Mesenchymal stem cell (in vitro differentiated cells and primary cell): Measurements from ENCODE around the gene GPX3.
A peak's percentile ranks its signal among the peaks of the same experiment; 100 is the strongest.

ENCODE experiments used
- DNase-seq: peaks from one replicate; pipeline ENCODE4 v3.0.0-alpha.2; 2013
- H2AFZ ChIP-seq: one replicate; pipeline ENCODE4 v1.6.1; 2013; ENCODE audit warnings: low read depth, mild to moderate bottlenecking, control low read depth, inconsistent platforms, low read length, moderate library complexity
- H2AK5ac ChIP-seq: 2 replicates; pipeline ENCODE4 v1.6.1; 2013; ENCODE audit warnings: low read length, moderate library complexity, mild to moderate bottlenecking, inconsistent platforms; ENCODE audit not compliant: severe bottlenecking
- H2BK120ac ChIP-seq: one replicate; pipeline ENCODE4 v1.6.1; 2013; ENCODE audit warnings: low read depth, mild to moderate bottlenecking, inconsistent platforms, low read length, moderate library complexity
- H2BK12ac ChIP-seq, 2 experiments: one replicate each; pipeline ENCODE4 v1.6.1; 2013; ENCODE audit warnings: inconsistent platforms in 2 of 2, low read length in 2 of 2, mild to moderate bottlenecking in 2 of 2, moderate library complexity in 2 of 2, control low read depth in 1 of 2
- H2BK15ac ChIP-seq: one replicate; pipeline ENCODE4 v1.6.1; 2013; ENCODE audit warnings: mild to moderate bottlenecking, low read depth, inconsistent platforms; ENCODE audit not compliant: poor library complexity, severe bottlenecking
- H2BK5ac ChIP-seq: 2 replicates; pipeline ENCODE4 v1.6.1; 2013; ENCODE audit warnings: low read depth, mild to moderate bottlenecking, low read length, control low read depth, inconsistent platforms; ENCODE audit not compliant: poor library complexity, severe bottlenecking
- H3K14ac ChIP-seq, 2 experiments: one replicate each; pipeline ENCODE4 v1.6.1; 2013; ENCODE audit warnings: inconsistent platforms in 2 of 2, low read length in 2 of 2, control low read depth in 1 of 2, mild to moderate bottlenecking in 1 of 2, moderate library complexity in 1 of 2
- H3K18ac ChIP-seq, 2 experiments: one replicate each; pipeline ENCODE4 v1.6.1; 2013; ENCODE audit warnings: inconsistent platforms in 2 of 2, low read length in 2 of 2, control low read depth in 1 of 2, low read depth in 1 of 2, mild to moderate bottlenecking in 1 of 2
- H3K23ac ChIP-seq, 2 experiments: one replicate each; pipeline ENCODE4 v1.6.1; 2013; ENCODE audit warnings: inconsistent platforms in 2 of 2, low read length in 2 of 2, mild to moderate bottlenecking in 2 of 2, moderate library complexity in 2 of 2, control low read depth in 1 of 2
- H3K27ac ChIP-seq: 2 replicates; pipeline ENCODE4 v1.5.1; 2013; ENCODE audit warnings: mild to moderate bottlenecking, moderate library complexity, low read length, control low read depth, inconsistent platforms; ENCODE audit not compliant: poor library complexity, severe bottlenecking
- H3K27me3 ChIP-seq, 2 experiments: 2 replicates each; pipeline versions ENCODE4 v1.6.1 to v1.7.0; 2013; ENCODE audit warnings: low read length in 2 of 2, mild to moderate bottlenecking in 2 of 2, moderate library complexity in 2 of 2, control low read depth in 1 of 2, inconsistent platforms in 1 of 2; ENCODE audit not compliant: control insufficient read depth in 1 of 2, insufficient read depth in 1 of 2
- H3K36me3 ChIP-seq, 2 experiments: 2 replicates each; pipeline versions ENCODE4 v1.6.1 to v1.7.0; 2013; ENCODE audit warnings: low read length in 2 of 2, control low read depth in 1 of 2, inconsistent platforms in 1 of 2, low read depth in 1 of 2, mild to moderate bottlenecking in 1 of 2; ENCODE audit not compliant: insufficient read depth in 2 of 2, control insufficient read depth in 1 of 2
- H3K4ac ChIP-seq, 2 experiments: one replicate each; pipeline ENCODE4 v1.6.1; 2013; ENCODE audit warnings: inconsistent platforms in 2 of 2, low read length in 2 of 2, mild to moderate bottlenecking in 2 of 2, moderate library complexity in 2 of 2, control low read depth in 1 of 2, low read depth in 1 of 2
- H3K4me1 ChIP-seq: 2 replicates; pipeline ENCODE4 v1.6.1; 2013; ENCODE audit warnings: low read depth, low read length, control low read depth; ENCODE audit not compliant: control insufficient read depth, insufficient read depth
- H3K4me2 ChIP-seq: 2 replicates; pipeline ENCODE4 v1.6.1; 2013; ENCODE audit warnings: low read length, mild to moderate bottlenecking, inconsistent platforms; ENCODE audit not compliant: poor library complexity, severe bottlenecking
- H3K4me3 ChIP-seq, 2 experiments: 2 replicates each; pipeline versions ENCODE4 v1.5.1 to v1.7.0; 2013; ENCODE audit warnings: low read length in 2 of 2, mild to moderate bottlenecking in 2 of 2, control low read depth in 1 of 2, low read depth in 1 of 2; ENCODE audit not compliant: insufficient read depth in 1 of 2
- H3K79me1 ChIP-seq: replicated peaks from 2 replicates; pipeline ENCODE4 v1.6.1; 2013; ENCODE audit warnings: mild to moderate bottlenecking, control low read depth, low read length, inconsistent platforms; ENCODE audit not compliant: poor library complexity, severe bottlenecking
- H3K9ac ChIP-seq: 2 replicates; pipeline ENCODE4 v1.7.0; 2013; ENCODE audit warnings: mild to moderate bottlenecking, low read length, moderate library complexity
- H3K9me3 ChIP-seq: 2 replicates; pipeline ENCODE4 v1.7.0; 2013; ENCODE audit warnings: mild to moderate bottlenecking, low read length; ENCODE audit not compliant: control insufficient read depth
- H4K8ac ChIP-seq: one replicate; pipeline ENCODE4 v1.6.1; 2013; ENCODE audit warnings: inconsistent platforms, mild to moderate bottlenecking, low read length, moderate library complexity
- H4K91ac ChIP-seq: one replicate; pipeline ENCODE4 v1.6.1; 2013; ENCODE audit warnings: mild to moderate bottlenecking, low read length, inconsistent platforms
- WGBS: methylation state at CpG from one replicate; pipeline ENCODE4 v1.1.7; 2013; ENCODE audit warnings: mixed read lengths; 5-methylcytosine and 5-hydroxymethylcytosine counted together

GPX3 gene

GRCh38 chr5:151058301-151058700 lies 37.9 kb downstream of the GPX3 start:
- no peak overlapping the region for H2BK120ac ChIP-seq
- H3K4me3 ChIP-seq, result no peak overlapping the region
- no peak overlapping the region for H3K9ac ChIP-seq
- H3K36me3 ChIP-seq, result peaks cover 82 to 85% of the 10 kb centered on the region in 2 experiments
- no peak overlapping the region for H3K18ac ChIP-seq
- peak overlapping the region in 1 of 2 experiments; percentile 37 for H3K23ac ChIP-seq
- no peak overlapping the region for H3K4me2 ChIP-seq
- H4K91ac ChIP-seq, result no peak overlapping the region
- H2BK12ac ChIP-seq, result no peak overlapping the region
- H4K8ac ChIP-seq, result no peak overlapping the region
- no peak overlapping the region for H3K14ac ChIP-seq
- WGBS, result 80% methylated on average over 5 of the region's 5 CpGs
- peaks cover 52% of the 10 kb centered on the region for H3K79me1 ChIP-seq
- no peak overlapping the region for H3K4ac ChIP-seq
- H3K27me3 ChIP-seq, result no peaks in the 10 kb centered on the region
- peak overlapping the region; percentile 63 for H2AK5ac ChIP-seq
- no peak overlapping the region for H2BK5ac ChIP-seq
- H2BK15ac ChIP-seq, result no peak overlapping the region
- no peaks in the 10 kb centered on the region for H3K9me3 ChIP-seq
- no peak for DNase-seq
- peaks cover 41% of the 10 kb centered on the region for H3K4me1 ChIP-seq
- no peak overlapping the region for H2AFZ ChIP-seq
- H3K27ac ChIP-seq, result no peak overlapping the region

- no peak for DNase-seq
- H2BK15ac ChIP-seq, result no peak overlapping the region
- peak overlapping the region; percentile 78 for H2AK5ac ChIP-seq
- H2BK12ac ChIP-seq, result no peak overlapping the region
- no peak overlapping the region for H3K4me2 ChIP-seq
- no peak overlapping the region for H2BK120ac ChIP-seq
- no peak overlapping the region for H3K23ac ChIP-seq
- no peaks in the 10 kb centered on the region for H3K27me3 ChIP-seq
- H3K18ac ChIP-seq, result no peak overlapping the region
- no peak overlapping the region for H3K14ac ChIP-seq
- H3K9ac ChIP-seq, result no peak overlapping the region
- H3K4me3 ChIP-seq, result no peak overlapping the region
- peak overlapping the region; percentile 20 for H4K91ac ChIP-seq
- H3K36me3 ChIP-seq, result peaks cover 77 to 82% of the 10 kb centered on the region in 2 experiments
- H3K4me1 ChIP-seq, result peaks cover 47% of the 10 kb centered on the region
- no peaks in the 10 kb centered on the region for H3K9me3 ChIP-seq
- no peak overlapping the region for H2BK5ac ChIP-seq
- no peak overlapping the region for H3K4ac ChIP-seq
- peaks cover 46% of the 10 kb centered on the region for H3K79me1 ChIP-seq
- H4K8ac ChIP-seq, result no peak overlapping the region
- 97% methylated on average over 7 of the region's 7 CpGs for WGBS
- peak overlapping the region; percentile 44 for H3K27ac ChIP-seq
- no peak overlapping the region for H2AFZ ChIP-seq
These were observed 38.6 kb downstream of the GPX3 start for GRCh38 chr5:151058891-151059489.

GRCh38 chr5:151060742-151061141 lies 40.4 kb downstream of the GPX3 start:
- peaks cover 38% of the 10 kb centered on the region for H3K79me1 ChIP-seq
- H3K9me3 ChIP-seq, result no peaks in the 10 kb centered on the region
- peak overlapping the region; percentile 78 for H2AK5ac ChIP-seq
- peak overlapping the region; percentile 10 for H3K27ac ChIP-seq
- H2BK120ac ChIP-seq, result no peak overlapping the region
- peaks cover 54% of the 10 kb centered on the region for H3K4me1 ChIP-seq
- no peak overlapping the region for H3K4me2 ChIP-seq
- no peak overlapping the region for H3K4me3 ChIP-seq
- H3K9ac ChIP-seq, result no peak overlapping the region
- H3K23ac ChIP-seq, result no peak overlapping the region
- H3K18ac ChIP-seq, result no peak overlapping the region
- peaks cover 0 to 10% of the 10 kb centered on the region in 2 experiments for H3K27me3 ChIP-seq
- no peak overlapping the region for H3K4ac ChIP-seq
- H4K8ac ChIP-seq, result no peak overlapping the region
- no peak overlapping the region for H3K14ac ChIP-seq
- H2BK12ac ChIP-seq, result no peak overlapping the region
- H3K36me3 ChIP-seq, result peaks cover 64 to 74% of the 10 kb centered on the region in 2 experiments
- H2BK15ac ChIP-seq, result no peak overlapping the region
- no peak for DNase-seq
- no peak overlapping the region for H2AFZ ChIP-seq
- H4K91ac ChIP-seq, result no peak overlapping the region
- H2BK5ac ChIP-seq, result no peak overlapping the region
- WGBS, result 98% methylated on average over 6 of the region's 6 CpGs

- peak overlapping the region; percentile 87 to 95 for H3K18ac ChIP-seq
- H3K27me3 ChIP-seq, result peaks cover 0 to 13% of the 10 kb centered on the region in 2 experiments
- peak overlapping the region; percentile 58 for H4K8ac ChIP-seq
- peaks cover 54 to 67% of the 10 kb centered on the region in 2 experiments for H3K36me3 ChIP-seq
- peaks cover 23% of the 10 kb centered on the region for H3K79me1 ChIP-seq
- no peak overlapping the region for H2BK15ac ChIP-seq
- H4K91ac ChIP-seq, result peak overlapping the region; percentile 55
- H2AFZ ChIP-seq, result no peak overlapping the region
- H3K4me2 ChIP-seq, result peak overlapping the region; percentile 15
- H3K14ac ChIP-seq, result peak overlapping the region in 1 of 2 experiments; percentile 12
- no peaks in the 10 kb centered on the region for H3K9me3 ChIP-seq
- peak overlapping the region; percentile 49 to 74 for H3K4ac ChIP-seq
- no peak overlapping the region for H3K23ac ChIP-seq
- 90% methylated on average over 5 of the region's 5 CpGs for WGBS
- no peak overlapping the region for H2BK120ac ChIP-seq
- peak overlapping the region in 1 of 2 experiments; percentile 4 for H3K4me3 ChIP-seq
- peaks cover 67% of the 10 kb centered on the region for H3K4me1 ChIP-seq
- no peak overlapping the region for H3K9ac ChIP-seq
- no peak for DNase-seq
- H2AK5ac ChIP-seq, result peak overlapping the region; percentile 84
- no peak overlapping the region for H2BK5ac ChIP-seq
- peak overlapping the region; percentile 86 for H3K27ac ChIP-seq
- peak overlapping the region; percentile 75 to 93 for H2BK12ac ChIP-seq
These were observed 42.2 kb downstream of the GPX3 start for GRCh38 chr5:151062405-151063141.
